HG03457 (cell line): ENCODE results near the gene DNAI7.

ENCODE experiments used
- ATAC-seq: cut with Tn5 transposase; IDR thresholded peaks from one replicate; pipeline ENCODE4 v1.9.1; 2021; ENCODE audit warnings: moderate number of reproducible peaks; ENCODE audit not compliant: unreplicated experiment

The DNAI7 gene

DNA sequence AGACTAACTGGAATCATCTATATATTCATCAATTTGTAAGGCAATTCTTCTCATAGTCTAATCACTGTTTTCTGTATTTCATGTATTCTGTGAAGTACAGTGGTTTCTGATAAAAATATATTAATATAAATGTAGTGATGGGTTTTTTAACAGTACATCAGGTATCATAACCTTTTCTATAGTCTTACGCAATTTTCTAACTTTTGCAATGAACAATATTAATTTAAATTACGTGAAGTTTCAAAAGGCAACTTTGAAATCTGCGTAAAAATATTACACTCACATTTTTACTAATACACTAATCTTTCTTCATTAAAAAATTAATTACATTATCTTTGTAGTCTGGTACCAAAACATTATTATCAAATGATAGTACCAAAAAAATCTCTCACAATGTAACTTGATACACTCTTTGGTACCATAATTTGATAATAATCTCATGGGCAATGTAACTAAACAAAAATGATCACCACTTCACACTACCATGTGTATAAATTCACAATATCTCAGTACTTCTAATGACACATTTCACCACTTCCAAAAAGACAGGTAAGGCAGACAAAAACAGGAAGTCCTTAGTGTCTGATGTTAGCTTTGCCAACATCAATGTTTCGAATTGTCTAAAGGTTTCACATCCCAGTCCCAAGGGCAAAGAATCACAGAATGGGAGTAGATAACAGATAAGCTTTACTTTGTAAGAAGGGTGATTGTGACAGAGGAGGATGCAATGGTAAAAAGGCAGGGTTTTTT is 8.7 kb downstream of the DNAI7 start:
- ATAC-seq = no peak

DNA sequence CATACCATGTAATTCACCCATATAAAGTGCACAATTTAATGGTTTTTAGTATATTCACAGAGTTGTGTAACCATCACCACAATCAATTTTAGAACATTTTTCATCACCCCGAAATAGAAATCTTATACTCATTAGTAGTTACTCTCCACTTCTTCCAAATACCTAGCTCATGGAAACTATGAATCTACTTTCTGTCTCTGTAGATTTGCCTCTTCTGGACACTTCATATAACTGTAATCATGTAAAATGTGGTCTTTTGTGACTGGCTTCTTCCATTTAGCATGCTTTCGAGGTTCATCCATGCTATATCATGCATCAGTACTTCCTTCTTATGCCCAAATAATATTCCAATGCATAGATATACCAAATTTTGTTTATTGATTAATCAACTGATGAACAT is 10.8 kb downstream of the DNAI7 start:
- no peak for ATAC-seq

DNA sequence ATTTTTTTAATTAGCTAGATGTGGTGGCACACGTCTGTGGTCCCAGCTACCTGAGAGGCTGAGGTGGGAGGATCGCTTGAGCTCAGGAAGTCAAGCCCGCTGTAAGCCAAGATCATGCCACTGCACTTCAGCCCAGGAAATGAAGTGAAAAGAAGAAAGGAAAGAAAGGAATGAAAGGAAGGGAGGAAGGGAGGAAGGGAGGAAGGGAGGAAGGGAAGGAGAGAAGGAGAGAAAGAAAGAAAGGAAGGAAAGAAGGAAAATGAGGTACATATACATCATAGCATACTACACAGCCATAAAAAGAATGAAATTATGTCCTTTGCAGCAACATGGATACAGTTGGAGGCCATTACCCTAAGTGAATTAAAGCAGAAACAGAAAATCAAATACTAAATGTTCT is 12.2 kb downstream of the DNAI7 start:
- ATAC-seq = no peak

DNA sequence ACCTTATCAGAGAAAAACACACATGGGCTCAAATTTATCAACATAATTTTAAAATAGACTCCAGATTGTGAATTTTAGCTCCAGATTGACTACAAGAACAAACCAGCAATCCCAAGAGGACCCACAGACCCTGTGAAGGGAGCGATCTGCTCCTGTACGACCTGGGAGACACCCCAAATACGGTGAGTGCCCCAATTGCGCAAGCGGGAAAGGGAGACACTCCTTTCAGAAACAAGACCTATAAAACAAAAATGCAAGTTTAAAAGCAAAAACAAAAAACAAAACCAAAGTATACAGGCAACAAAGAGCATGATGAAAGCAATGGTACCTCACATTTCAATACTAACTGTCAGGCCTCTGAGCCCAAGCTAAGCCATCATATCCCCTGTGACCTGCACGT is 32.1 kb downstream of the DNAI7 start:
- no peak for ATAC-seq

DNA sequence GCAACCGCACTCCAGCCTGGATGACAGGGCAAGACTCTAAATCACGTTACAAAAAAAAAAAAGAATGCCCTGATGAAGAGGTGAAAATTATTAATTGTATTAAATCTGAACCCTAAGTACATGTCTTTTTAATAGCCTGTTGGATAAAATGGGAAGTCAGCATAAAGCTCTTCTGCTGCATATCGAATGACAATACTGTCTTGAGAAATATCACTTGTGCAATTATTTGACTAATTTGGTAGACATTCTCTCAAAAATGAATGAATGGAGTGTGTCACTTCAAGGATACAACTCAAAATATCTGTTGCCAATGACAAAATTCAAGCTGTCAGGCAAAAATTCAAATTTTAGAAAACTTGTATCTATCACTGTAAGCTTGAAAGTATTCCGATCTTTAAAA is 38.9 kb downstream of the DNAI7 start:
- ATAC-seq = no peak

DNA sequence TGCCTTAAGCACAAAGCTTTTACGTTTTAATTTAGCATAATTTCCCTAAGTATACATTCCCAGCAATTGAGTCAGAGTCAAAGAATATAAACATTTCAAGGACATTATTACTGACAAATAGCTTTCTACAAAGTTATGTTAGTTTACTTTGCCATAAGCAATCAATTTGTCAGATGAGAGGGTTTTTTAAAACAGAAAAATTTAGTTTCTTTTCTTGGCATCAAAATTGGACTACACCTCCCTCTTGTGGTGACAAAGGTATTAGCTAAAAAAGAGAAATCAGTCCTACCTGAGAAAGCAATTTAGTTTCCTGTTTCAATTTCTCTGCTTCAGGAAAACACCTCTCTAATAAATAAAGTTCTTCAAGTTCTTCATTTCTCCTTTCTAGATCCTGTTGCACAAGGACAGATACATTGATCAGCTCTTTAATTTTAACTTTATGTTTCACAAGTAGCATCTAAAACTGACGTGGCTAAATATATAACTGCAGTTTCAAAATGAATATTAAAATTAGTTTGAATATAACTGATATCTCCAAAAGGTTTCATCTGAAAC is 39.9 kb downstream of the DNAI7 start:
- ATAC-seq = no peak

DNA sequence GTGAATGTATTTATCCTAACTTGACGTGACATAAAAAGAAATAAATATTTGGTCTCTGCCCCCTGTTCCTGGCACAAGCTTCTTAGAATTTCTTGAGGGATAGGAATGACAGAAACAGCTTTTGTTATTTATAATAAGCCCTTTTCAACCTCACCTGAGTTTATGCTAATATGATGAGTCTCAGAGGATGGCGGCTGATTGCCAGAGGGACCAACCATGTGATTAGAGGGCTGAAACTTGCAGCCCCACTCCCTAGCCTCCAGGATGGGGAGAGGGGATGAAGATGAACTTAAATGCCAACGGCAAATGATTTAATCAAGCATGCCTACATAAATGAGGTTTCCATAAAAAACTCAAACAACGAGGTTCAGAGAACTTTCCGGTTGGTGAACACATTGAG is 42.9 kb downstream of the DNAI7 start:
- ATAC-seq = no peak

DNA sequence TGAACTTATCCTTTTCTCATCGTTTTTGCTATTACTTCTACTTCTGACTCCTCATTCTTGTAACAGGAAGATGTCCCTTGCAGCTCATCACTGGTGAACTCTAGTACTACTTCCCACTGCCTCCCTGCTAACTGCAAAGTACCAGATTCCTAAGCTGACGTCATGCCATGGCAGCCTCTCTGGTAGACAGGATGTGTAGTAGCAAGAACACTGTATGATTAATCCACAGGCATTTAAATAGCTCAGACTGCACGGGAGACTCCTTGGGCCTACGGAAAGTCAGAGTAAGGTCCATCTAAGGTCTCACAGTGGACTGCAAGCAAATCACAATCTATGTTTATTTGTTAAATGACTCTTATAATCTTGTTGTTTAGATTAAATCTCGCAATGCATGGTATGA is 43.5 kb downstream of the DNAI7 start:
- no peak for ATAC-seq

DNA sequence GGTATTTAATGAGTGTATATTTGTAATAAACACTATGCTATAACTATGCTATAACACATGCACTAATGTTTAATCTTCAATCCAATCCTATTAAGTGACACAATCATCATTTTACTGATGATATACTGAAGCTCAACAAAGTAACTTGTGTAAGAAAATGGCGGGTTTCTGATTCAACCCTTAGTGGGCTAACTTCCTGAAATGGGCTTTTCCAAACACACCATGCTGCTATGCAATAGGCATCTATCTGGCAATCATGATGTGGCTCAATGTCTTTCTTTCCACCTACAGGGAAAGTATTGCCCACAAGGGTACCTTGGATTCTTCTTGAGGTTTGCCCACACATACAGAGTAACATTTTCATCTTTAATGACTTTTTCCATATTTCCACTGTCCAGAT is 48.3 kb downstream of the DNAI7 start:
- ATAC-seq = no peak

DNA sequence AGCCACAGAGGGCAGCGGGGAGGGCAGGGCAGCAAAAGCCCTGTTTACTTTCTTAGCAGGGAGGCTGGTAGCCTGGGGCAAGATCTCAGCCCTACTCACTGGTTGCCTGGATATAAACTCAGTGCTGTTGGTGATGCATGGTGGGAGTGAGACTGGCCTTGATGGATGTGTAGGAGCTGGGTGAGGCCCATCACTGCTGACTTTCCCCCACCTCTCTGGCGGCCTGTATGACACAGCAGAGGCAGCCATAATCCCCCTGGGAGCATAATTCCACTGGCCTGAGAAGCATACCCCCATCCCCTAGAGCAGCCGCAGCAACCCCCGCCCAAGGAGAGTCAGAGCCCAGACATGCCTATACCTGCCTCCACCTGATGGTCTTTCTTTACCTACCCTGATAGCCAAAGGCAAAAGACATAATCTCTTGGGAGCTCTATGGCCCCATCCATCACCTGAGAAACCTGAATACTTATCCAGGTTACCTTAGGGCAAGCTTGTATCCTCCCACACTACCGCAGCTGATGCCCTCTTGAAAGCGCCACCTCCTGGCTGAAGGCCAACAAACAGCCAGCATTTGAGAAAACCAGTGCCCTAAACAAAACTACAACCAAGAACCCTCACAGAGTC is 59.3 kb downstream of the DNAI7 start:
- ATAC-seq = no peak

DNA sequence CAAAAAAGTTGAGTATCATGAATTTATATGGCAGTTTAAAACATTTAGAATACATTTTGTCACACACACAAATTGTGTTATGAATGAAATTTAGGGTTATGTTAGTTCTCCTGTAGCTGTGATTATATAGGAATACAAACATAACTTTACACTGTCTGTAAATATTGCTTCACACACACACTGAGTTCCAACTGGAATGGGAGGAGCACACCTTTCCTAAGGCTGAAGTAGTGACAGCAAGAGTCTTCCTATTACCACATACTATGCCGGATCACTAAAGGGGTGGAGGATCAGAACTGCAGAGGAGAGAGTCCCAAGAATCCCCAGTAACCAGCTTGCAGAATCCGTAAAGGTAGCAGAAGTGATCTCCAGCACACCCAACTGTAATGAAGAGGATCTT is 63.7 kb downstream of the DNAI7 start:
- no peak for ATAC-seq

DNA sequence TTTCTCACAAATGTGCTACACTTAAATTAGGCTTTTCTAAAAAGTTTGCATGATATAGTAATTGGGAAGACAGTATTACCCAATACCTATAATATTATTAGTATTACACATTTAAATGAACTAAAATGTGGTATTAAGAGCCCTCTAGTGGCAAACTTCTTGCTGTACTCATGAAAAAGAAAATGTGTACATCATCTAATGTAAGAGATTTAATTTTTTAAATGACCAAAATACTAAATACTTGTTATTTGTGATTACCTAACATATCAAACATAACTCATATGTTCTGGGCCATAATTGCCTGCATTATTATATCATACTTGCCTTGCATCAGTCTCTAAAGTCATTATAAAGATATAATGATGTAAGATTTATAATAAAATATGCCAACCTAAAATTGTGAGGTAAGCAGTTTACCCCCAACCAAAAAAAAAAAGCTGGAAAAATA is 64.2 kb downstream of the DNAI7 start:
- no peak for ATAC-seq

DNA sequence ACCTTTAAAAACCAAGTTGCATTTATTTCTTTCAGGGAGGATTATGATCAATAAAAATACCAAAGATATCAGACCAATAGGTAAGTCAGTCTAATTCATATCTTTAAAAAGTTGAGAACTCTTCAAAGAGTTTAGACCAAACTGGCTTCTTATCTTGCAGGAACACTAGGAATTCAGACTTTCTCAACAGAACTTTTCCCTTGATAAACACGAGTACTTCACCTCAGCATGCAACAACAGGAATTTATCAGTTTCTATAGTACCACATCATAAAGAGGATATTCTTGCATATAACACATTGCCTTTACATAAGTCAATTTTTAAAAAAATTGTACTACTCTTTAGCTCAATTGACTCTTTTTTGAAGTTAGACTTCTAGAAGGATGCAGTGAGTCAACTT is 68.2 kb downstream of the DNAI7 start:
- no peak for ATAC-seq

DNA sequence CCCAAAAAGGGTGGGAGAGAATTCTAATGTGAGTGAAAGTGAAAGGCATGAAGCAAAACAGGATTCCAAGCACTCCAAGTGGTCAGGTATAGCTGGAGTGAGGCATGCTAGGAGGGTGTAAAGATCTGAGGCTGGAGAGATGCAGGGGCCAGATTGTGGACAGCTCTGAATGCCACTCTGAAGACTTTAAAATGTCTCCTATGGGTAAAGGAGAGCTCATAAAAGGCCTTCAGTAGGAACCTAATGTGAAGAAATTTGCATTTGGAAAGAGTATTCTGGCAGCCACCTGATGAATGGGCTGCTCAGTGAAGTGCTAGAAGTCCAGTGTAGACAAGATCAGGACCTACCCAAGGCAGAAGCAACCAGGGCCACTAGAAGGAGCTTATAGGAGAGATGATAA is 68.9 kb downstream of the DNAI7 start:
- ATAC-seq = no peak

DNA sequence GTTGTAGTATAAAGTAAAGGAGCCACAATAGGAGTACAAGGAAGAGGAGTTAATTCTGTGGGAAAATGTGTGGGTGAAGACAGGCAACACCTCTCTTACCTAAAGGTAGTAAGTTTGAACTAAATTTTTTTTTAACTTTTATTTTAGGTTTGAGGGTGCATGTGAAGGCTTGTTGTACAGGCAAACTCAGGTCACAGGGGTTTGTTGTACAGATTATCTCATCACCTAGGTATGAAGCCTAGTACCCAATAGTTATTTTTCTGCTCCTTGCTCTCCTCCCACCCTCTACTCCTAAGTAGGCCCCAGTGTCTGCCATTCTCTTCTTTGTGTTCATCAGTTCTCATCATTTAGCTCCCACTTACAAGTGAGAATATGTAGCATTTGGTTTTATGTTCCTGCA is 70.5 kb downstream of the DNAI7 start:
- no peak for ATAC-seq

DNA sequence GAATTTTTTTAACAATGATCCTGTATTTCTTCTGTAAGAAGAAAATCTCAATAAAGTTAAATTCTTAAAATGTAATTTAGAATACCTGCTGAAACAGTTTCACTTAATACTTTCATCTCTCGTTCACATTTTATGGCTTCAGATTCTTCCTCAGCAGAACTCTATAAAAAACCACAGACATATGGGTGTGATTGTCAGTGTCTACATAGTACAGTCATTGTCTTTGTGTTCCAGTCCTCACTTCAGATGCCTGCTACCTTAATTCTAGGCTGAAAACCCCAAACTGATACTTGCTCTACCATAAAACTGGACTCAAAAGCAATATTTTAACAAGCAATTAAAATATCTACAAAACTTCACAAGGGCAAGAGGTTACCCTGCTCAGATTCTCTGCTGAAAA is 71.8 kb downstream of the DNAI7 start:
- no peak for ATAC-seq

DNA sequence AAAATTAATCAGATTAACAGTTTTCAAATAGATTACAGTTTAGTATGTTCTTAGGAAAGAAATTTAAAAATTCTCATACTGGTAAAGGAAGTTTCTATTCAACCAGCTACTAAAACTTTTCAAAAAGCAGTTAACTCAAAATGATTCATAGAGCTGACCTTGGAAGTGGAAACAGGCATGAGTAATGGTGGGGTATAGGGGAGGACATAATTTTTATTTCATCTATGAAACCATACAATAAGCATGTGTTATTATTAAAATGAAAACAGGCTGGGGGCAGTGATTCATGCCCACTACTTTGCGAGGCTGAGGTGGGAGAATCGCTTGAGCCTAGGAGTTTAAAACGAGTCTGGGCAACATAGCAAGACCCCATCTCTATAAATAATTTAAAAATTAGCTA is 73.0 kb downstream of the DNAI7 start:
- ATAC-seq = no peak

DNA sequence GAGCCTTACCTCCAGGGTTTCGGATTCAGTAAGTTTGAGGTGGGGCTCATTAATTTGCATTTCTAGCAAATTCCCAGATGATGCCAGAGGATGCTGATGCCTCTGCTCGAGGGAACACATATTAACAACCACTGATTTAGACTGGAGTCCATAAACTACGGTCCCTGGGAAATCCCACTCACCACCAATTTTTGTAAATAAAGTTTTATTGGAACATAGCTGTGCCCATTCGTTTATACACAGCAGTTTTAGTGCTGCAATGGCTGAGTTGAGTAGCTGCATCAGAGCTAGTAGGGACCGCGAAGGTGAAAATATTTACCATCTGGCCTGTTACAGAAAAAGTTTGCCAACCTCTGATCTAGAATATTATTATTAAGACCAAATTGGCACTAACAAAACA is 73.8 kb downstream of the DNAI7 start:
- ATAC-seq = no peak

DNA sequence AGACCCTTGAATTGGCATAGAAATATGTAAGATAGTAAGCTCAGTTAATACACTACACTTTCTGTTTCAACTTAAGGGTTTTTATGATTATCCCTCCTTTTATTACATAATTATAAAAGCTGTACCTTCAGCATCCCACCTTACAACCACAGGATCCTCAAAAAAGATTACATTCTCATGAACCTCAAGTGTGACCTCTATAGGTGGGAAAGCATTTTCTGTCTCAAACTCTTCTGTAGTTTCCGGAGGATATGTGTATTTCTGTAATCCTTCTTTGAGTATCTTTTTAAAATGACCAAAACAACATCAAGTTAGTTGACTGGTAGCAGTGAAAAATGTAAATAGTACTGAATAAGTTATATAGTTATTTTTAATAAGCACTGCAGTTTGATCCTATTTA is 75.9 kb downstream of the DNAI7 start:
- no peak for ATAC-seq

DNA sequence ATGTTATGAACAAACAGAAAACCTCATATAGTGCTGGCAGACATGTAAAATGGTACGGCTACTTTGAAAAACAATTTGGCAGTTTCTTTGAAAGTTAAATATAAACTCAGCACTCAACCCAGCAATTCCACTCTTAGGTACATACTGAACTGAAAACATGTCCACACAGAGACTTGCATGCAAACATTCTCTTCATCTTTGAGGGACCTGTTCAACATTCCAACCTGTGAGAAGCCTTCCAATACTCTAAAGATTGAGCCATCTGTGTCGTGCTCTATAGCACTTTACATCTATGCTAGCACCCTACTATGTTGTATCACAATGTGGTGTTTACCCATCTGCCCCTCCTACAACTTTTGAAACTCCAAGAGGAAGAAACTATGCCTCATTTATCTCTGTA is 79.3 kb downstream of the DNAI7 start:
- no peak for ATAC-seq

DNA sequence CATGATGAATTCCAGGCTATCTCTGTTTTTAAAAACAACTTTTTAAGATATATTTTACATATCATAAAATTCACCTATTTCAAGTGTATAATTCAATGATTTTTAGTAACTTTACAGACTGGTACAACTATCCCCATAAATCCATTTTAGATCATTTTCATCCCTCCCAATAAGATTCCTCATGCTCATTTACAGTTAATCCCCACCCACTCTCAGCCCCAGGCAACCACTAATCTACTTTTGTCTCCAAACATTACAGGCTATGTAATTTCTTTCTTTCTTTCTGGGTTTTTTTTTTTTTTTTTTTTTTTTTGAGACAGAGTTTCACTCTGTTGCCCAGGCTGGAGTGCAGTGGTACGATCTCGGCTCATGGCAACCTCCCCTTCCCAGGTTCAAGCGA is 81.3 kb downstream of the DNAI7 start:
- ATAC-seq = no peak

DNA sequence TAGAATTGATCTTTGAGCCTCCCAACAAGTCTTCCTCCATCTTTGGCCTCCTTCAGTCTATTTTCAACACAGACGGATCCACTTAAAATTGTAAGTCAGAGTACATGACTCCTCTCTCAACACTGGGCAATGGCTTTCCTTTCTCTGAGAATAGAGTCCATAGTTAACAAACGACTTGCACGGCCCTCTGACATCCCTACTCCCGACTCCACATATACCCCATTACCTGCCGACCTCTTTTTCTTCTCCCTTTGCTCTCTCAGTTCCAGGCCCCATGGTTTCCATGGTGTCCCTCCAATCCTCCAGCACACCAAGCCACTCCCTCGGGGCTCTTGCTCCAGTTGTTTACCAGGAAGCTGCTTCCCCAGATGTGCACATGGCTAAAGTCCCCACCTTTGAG is 84.7 kb downstream of the DNAI7 start:
- no peak for ATAC-seq

DNA sequence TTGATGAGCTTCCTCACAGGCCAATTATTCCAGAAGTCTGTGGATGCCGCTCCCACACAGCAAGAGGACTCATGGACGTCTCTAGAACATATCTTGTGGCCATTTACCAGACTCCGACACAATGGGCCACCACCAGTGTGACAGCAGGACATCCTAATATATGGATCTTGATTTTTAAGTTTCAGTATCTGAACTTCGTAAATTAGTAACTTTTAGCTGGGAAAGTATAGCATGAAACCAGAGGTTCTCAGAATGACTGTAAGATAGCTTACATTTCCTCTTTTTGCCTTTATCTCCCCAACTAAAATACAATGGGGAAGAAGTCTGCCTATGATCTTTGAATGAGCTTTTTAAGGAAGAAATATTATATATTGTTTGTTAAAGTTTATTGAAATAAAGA is 87.0 kb downstream of the DNAI7 start:
- ATAC-seq = peak; percentile 94
